ENCODE results near the gene RNGTT.
"Not testable (repeated sequence)": the region's sequence is repeated elsewhere in the genome, so short reads cannot be mapped to it uniquely, and the experiment has no call there.

Gene RNGTT

GRCh38 chr6:88785478-88785877, 177.9 kb downstream of the RNGTT start:
- no peak for DNase-seq

- peak; percentile 40 to 76 for DNase-seq
Observed at GRCh38 chr6:88780714-88781389, 182.6 kb downstream of the RNGTT start.

GRCh38 chr6:88775866-88776571, 187.4 kb downstream of the RNGTT start:
- no peak for DNase-seq

GRCh38 chr6:88768114-88768513, 195.3 kb downstream of the RNGTT start:
- DNase-seq: not testable (repeated sequence)

DNA sequence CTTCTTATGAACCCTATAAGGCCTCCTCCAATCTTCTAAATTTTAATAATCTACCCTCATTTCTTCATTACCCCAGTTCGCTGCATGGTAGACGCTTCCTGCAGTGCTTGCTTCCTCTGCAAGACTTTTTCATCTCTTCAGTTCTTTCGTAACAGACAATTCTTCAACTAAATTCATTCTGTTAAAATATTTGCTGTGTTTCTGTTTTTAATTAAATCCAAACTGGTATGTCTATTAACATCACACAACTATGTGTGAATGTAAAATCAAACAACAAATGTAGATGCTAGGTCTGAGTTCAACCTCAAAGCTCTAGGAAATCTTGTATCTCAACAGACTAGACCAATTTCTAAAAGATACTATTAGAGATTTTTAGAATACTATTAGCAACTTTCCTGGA, 199.3 kb downstream of the RNGTT start:
- DNase-seq: no peak

DNA sequence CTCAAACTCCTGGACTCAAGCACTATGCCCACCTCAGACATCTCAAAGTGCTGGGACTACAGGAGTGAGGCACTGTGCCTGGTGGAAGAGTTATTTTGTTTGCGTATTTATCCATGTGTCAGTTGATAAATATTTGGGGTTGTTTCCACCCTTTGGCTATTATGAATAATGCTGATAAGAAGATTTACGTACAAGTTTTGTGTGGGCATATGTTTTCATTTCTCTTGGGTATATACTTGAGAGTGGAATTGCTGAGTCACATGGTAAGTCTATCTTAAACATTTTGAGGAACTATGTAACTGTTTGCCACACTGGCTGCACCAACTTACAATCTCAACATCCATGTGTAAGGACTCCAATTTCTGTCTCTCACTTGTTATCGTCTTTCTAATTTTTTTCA, 200.3 kb downstream of the RNGTT start:
- no peak for DNase-seq

DNA sequence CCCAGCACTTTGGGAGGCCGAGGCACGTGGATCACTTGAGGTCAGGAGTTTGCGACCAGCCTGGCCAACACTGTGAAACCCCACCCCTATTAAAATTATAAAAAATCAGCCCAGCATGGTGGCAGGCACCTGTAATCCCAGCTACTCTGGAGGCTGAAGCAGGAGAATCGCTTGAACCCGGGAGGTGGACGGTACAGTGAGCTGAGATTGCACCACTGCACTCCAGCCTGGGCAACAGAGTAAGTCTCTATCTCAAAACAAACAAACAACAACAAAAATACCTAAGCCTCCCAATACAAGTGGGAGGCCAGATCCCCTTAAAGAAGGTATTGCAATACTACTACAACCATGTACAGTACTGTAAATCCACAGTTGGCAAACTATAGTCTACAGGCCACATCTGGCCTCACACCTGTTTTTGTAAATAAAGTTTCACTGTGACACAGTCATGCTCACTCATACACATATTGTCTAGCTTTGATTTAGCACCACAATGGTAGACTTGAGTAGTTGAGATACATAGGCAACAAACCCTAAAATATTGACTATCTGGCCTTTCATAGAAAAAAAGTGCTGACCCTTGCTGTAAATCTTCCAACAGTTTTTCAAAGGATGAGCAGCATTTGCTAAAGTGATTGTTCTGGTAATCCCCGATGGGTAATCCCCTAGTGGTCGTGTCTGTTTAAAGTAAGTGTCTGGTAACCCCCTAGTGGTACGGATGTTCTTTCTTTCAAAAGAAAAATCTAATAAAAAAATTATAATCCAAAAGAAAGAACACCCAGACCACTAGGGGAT, 202.0 kb downstream of the RNGTT start:
- DNase-seq: peak in 1 of 2 experiments; percentile 59

DNA sequence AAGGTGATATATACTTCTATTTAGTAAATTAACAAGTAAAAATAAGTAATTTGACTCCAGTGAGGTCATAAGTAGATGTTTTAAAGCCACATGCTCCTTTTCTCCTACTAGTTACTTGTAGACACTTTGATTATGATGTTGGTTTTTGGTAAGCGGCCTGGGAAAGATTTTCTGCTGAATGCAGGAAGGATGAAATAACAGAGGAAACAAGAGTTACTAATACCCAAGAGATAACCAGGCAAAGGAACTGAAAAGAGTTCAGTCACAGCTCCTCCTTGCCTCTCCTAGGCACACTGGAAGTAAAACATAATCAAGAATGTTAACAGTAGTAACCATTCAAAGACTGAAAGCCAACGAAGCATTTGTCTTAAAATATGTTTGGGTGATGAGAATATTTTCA, 203.3 kb downstream of the RNGTT start:
- DNase-seq: no peak

GRCh38 chr6:88750936-88751335, 212.5 kb downstream of the RNGTT start:
- no peak for DNase-seq

GRCh38 chr6:88749849-88750248, 213.6 kb downstream of the RNGTT start:
- no peak for DNase-seq

DNA sequence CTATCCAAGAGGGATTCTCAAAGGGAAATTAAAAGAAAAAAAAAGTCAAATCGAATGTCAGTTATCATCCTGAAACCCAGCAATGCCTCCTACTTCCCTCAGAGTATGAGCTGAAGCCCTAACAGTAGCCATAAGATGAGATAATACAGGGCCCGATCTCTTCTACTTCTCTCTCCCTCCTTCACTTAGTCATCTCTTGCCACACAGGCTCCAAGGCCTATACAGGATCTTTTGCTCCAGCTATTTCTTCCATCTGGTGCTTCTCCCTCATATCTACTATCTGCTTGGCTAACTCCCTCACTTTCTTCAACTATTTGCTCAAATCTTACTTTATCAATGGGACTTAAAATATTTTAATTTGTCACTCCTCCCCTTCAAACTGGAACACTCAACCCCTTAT, 215.3 kb downstream of the RNGTT start:
- DNase-seq: no peak

- DNase-seq: no peak
Observed at GRCh38 chr6:88741939-88742338, 221.5 kb downstream of the RNGTT start.

DNA sequence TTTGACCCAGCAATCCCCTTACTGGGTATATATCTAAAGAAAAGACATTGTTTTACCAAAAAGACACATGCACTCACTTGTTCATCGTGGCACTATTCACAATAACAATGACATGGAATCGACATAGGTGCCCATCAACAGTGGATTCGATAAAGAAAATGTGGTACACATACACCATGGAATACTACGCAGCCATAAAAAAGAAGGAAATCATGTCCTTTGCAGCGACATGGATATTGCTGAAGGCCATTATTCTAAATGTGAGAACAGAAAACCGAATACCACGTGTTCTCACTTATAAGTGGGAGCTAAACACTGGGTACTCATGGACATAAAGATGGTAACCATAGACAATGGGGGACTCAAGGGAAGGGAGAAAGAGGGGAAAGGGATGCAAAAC, 222.3 kb downstream of the RNGTT start:
- no peak for DNase-seq

GRCh38 chr6:88734544-88734943, 228.9 kb downstream of the RNGTT start:
- DNase-seq: no peak

- no peak for DNase-seq
Observed at GRCh38 chr6:88730611-88731011, 232.8 kb downstream of the RNGTT start.

- DNase-seq: no peak
Observed at GRCh38 chr6:88728756-88729155, 234.7 kb downstream of the RNGTT start.

DNA sequence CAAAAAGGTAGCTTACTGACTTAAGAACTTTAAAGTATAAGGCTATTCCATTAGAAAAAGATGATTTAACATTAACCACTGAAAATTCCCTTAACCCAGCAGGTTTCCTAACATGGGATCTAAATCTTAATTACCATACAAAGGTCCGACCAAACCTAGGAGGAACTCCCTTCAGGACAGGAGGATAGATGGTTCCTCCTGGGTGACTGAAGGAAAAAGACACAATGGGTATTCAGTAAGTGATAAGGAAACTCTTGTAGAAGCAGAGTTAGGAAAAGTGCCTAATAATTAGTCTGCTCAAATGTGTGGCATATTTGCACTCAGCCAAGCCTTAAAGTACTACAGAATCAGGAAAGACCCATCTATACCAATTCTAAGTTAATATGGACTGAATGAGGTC, 237.0 kb downstream of the RNGTT start:
- not testable (repeated sequence) for DNase-seq

DNA sequence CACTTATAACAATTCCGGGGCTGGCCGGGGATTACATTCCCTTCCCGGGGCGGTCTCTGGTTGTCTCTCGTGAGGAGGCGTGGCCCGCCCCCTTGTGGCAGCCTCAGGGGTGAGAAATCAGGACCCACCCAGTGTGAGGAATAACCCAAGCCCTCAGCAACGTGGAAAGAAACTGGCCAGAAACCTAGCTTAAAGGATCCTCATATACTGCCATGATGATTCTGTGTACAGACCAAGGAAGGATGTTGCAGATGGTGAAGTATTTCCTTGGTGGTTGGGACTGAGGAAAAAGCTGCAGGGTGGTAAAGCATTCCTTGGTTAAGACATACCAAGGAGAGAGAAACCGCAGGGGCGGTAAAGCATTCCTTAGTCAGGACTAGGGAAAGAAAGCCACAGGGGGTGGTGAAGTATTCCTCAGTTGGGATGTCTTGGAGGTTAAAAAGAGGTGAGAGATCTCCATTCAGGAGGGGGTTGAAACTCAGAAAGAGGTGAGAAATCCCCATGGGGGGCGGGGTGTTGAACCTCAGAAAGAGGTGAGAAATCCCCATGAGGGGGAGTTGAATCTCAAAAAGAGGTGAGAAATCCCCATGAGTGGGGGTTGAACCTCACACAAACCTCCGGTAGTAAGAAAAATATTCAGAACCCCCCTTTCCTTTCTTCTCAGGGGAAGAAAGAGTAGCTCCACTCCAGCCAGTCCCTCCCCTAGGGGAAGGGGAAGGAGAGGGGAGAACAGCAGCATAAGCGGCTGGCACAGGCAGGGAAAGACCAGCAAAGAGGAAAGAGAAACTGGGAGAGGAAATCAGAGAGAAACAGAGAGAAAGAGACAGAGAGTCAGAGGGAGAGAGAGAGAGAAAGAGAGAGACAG, 238.1 kb downstream of the RNGTT start:
- DNase-seq: peak; percentile 17 to 69

DNA sequence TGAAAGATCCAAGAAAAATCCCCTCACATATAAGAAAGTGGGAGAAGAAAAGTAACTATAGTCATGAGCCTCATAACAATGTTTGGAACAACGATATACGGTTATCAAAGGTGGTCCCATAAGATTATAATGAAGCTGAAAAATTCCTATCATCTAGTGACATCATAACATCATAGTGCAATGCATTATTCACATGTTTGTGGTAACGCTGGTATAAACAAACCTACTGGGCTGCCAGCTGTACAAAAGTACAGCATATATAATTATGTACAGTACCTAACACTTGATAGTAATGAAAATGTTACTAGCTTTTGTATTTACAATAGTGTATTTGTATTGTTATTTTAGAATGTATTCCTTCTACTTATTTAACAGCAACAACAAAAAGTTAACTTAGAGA, 240.7 kb downstream of the RNGTT start:
- DNase-seq: no peak

GRCh38 chr6:88716399-88716798, 247.0 kb downstream of the RNGTT start:
- DNase-seq: not testable (repeated sequence)

DNA sequence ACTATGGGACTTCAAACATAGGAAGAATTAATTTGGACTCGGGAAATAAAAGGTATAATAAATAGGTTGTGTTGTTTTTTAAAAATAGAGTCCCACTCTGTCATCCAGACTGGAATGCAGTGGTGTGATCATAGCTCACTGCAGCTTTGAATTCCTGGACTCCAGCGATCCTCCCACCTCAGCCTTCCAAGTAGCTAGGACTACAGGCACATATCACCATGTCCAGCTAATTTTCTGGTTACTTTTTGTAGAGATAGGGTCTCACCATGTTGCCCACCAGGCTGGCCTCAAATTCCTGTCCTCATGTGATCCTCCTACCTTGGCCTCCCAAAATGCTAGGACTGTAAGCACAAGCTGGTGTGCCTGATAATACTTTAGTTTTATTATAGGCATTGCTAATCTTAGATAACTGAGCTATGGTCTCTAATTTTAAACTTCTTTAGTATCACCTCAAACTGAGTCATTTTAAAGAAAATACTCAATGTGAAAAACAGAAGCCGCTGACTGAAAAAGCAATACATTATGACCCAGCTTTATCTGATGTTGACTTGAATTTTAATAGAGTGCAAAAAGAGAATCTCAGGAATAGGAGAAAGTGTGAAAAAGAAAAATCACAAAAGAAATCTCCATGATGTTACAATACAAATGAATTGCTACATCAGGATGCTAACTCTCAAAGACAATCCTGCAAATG, 251.0 kb downstream of the RNGTT start:
- DNase-seq: no peak

- DNase-seq: no peak
Observed at GRCh38 chr6:88709819-88710246, 253.6 kb downstream of the RNGTT start.
